Measurements from ENCODE around the gene CHDH. TPM values are rescaled to one million over a fixed set of nuclear protein-coding genes. Genes with fewer than 3 reads are reported as not detected.

The CHDH gene
- polyA plus RNA-seq, 2 of the 4 experiments (the other 2 are of a cell fraction): 1.1 to 2.8 TPM

- CTCF ChIA-PET: interaction anchor here (0.6 kb wide), 1 partner anchor 405 kb away, joined by 4 read pairs; no protein-coding TSS in a partner anchor
Observed at GRCh38 chr3:53837331-53837730, 8.9 kb downstream of the CHDH start.

GRCh38 chr3:53836084-53836872, 9.9 kb downstream of the CHDH start:
- H3K27ac ChIP-seq: no peak overlapping the region
- 96% methylated on average over 8 of the region's 9 CpGs for WGBS (ENCODE audit: missing lambda C conversion rate)
- ChIA-PET CTCF (no interaction called here), POLR2A (no interaction called here)
- ATAC-seq (no peak), DNase-seq (ENCODE audit: low read depth in 1 of 2, low spot score in 1 of 2) (no peak), FAIRE-seq (no peak)
- H3K9me3 ChIP-seq: no peaks in the 10 kb centered on the region
- H3K4me2 ChIP-seq: no peak overlapping the region
- TF ChIP-seq, protein P1, sequence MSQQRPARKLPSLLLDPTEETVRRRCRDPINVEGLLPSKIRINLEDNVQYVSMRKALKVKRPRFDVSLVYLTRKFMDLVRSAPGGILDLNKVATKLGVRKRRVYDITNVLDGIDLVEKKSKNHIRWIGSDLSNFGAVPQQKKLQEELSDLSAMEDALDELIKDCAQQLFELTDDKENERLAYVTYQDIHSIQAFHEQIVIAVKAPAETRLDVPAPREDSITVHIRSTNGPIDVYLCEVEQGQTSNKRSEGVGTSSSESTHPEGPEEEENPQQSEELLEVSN (IDR thresholded peaks at IDR 0.05; ENCODE audit: borderline replicate concordance, low read depth): no peak
- no peak for TF ChIP-seq MAFK (IDR thresholded peaks at IDR 0.05; ENCODE audit: partially characterized antibody)
- TF ChIP-seq SMC3 (IDR thresholded peaks at IDR 0.05): no peak
- no peaks in the 10 kb centered on the region for H3K4me1 ChIP-seq
- H3K4me3 ChIP-seq: no peak overlapping the region

More at GRCh38 chr3:53837331-53837730, 8.9 kb downstream of the CHDH start:
- Histone ChIP-seq H3K27ac (no peak overlapping the region), H3K4me1 (peaks cover under 1% of the 10 kb centered on the region; the same call in 2 of the 3 replicates), H3K4me3 (no peak overlapping the region), H3K4me2 (no peak overlapping the region), H3K9me3 (no peaks in the 10 kb centered on the region)
- FAIRE-seq (no peak), DNase-seq (ENCODE audit: low read depth in 1 of 2, low spot score in 1 of 2) (no peak), ATAC-seq (no peak)
- POLR2A ChIA-PET: no interaction called here
- TF ChIP-seq EHF (CRISPR knock-in tag; IDR thresholded peaks at IDR 0.05) (no peak), CHD4 (IDR thresholded peaks at IDR 0.05; ENCODE audit: borderline replicate concordance) (no peak), POLR2A (IDR thresholded peaks at IDR 0.05; ENCODE audit: low read length) (no peak), RFX5 (IDR thresholded peaks at IDR 0.05) (no peak), CEBPB (IDR thresholded peaks at IDR 0.05) (no peak), RARB (CRISPR knock-in tag; IDR thresholded peaks at IDR 0.05) (no peak), RCOR1 (IDR thresholded peaks at IDR 0.05; ENCODE audit: low read depth, low read length) (no peak), SREBF2 (IDR thresholded peaks at IDR 0.05) (no peak), ZSCAN20 (CRISPR knock-in tag; IDR thresholded peaks at IDR 0.05) (no peak), CBX2 (IDR thresholded peaks at IDR 0.05; ENCODE audit: borderline replicate concordance, low read depth) (no peak), CBX8 (IDR thresholded peaks at IDR 0.05) (no peak), ESRRA (IDR thresholded peaks at IDR 0.05; ENCODE audit: borderline replicate concordance, low read length) (no peak)
- TF ChIP-seq, protein P2, sequence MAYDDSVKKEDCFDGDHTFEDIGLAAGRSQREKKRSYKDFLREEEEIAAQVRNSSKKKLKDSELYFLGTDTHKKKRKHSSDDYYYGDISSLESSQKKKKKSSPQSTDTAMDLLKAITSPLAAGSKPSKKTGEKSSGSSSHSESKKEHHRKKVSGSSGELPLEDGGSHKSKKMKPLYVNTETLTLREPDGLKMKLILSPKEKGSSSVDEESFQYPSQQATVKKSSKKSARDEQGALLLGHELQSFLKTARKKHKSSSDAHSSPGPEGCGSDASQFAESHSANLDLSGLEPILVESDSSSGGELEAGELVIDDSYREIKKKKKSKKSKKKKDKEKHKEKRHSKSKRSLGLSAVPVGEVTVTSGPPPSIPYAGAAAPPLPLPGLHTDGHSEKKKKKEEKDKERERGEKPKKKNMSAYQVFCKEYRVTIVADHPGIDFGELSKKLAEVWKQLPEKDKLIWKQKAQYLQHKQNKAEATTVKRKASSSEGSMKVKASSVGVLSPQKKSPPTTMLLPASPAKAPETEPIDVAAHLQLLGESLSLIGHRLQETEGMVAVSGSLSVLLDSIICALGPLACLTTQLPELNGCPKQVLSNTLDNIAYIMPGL (CRISPR knock-in tag; IDR thresholded peaks at IDR 0.05; ENCODE audit: borderline replicate concordance): no peak
- TF ChIP-seq, protein P3, sequence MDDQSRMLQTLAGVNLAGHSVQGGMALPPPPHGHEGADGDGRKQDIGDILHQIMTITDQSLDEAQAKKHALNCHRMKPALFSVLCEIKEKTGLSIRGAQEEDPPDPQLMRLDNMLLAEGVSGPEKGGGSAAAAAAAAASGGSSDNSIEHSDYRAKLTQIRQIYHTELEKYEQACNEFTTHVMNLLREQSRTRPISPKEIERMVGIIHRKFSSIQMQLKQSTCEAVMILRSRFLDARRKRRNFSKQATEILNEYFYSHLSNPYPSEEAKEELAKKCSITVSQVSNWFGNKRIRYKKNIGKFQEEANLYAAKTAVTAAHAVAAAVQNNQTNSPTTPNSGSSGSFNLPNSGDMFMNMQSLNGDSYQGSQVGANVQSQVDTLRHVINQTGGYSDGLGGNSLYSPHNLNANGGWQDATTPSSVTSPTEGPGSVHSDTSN (IDR thresholded peaks at IDR 0.05): no peak
- 60% methylated on average over 2 of the region's 10 CpGs for WGBS (ENCODE audit: missing lambda C conversion rate)

DNA sequence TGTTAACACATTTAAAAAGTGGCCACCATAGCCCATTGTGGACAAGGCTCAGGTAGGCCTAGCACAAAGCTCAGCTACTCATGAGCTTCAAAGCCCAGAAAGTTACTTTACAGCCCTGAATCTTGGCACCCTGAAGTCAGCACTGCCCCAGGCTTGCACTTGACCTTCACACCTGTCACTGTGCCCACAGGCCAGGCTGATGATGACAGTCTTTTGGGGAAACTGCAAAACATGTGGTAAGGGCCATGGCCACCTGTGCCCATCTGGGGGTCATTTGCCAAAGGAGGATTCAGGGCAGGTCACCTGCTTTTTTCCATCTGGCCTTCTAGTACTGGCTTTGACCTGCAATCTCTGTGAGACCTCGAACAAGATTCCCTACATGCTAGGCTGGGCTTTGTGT, 11.0 kb downstream of the CHDH start:
- ChIA-PET CTCF (interaction anchor here (1.1 kb wide), 2 partner anchors 9 to 28 kb away, joined by 3 read pairs; no protein-coding TSS in a partner anchor), POLR2A (no interaction called here)
- FAIRE-seq (no peak), DNase-seq (ENCODE audit: low read depth in 1 of 2, low spot score in 1 of 2) (no peak), ATAC-seq (no peak)
- Histone ChIP-seq H3K4me1 (no peaks in the 10 kb centered on the region), H3K27ac (no peak overlapping the region), H3K4me3 (no peak overlapping the region), H3K9me3 (no peaks in the 10 kb centered on the region), H3K4me2 (no peak overlapping the region)
- WGBS (ENCODE audit: missing lambda C conversion rate): 56% methylated on average over 1 of the region's 1 CpG
- TF ChIP-seq FOSB (CRISPR knock-in tag; IDR thresholded peaks at IDR 0.05) (no peak), POLR2AphosphoS2 (conservative IDR thresholded peaks at IDR 0.05; ENCODE audit: low read length) (no peak), EP300 (IDR thresholded peaks at IDR 0.05) (no peak), CHD2 (IDR thresholded peaks at IDR 0.05; ENCODE audit: low read length, partially characterized antibody) (no peak), PHF8 (IDR thresholded peaks at IDR 0.05; ENCODE audit: borderline replicate concordance, low read depth) (no peak), HOXB5 (CRISPR knock-in tag; IDR thresholded peaks at IDR 0.05) (no peak), HOXA7 (CRISPR knock-in tag; IDR thresholded peaks at IDR 0.05) (no peak), HEYL (CRISPR knock-in tag; IDR thresholded peaks at IDR 0.05) (no peak)
- TF ChIP-seq, protein P3 (IDR thresholded peaks at IDR 0.05): no peak

Data from A549 (cell line).